ENCODE results near the gene ST3GAL5.
"Not testable (repeated sequence)": the region's sequence is repeated elsewhere in the genome, so short reads cannot be mapped to it uniquely, and the experiment has no call there.

The ST3GAL5 gene

DNA sequence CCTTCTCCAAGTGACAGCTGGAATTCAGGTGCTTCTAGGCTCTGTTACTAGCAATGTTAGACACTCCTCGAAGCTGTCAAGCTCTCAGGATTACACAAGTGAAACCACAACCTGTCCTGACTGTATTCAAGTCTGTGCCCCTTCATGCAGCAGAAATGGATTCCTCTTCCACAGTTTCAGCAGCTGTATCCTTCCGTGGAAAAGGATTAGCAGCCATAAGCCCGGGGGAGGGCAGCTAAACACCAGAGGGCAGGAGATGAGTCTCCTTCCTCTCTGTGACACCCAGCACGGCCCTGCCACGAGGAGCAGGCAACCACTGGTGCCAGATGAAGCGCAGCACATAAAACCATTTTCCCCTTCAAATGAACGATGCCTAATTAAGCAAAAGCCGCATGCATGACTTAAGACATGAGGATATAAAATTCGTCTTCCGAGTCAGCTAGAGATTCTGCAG lies 1.2 kb downstream of the ST3GAL5 start:
- Histone ChIP-seq H3K4me1 (ENCODE audit: control insufficient read depth, low read depth, low read length) (no peaks in the 10 kb centered on the region), H3K36me3 (ENCODE audit: control insufficient read depth, insufficient read depth, low read length) (no peaks in the 10 kb centered on the region), H3K79me1 (ENCODE audit: low read length) (no peaks in the 10 kb centered on the region), H3K9ac (ENCODE audit: low read length) (no peak overlapping the region), H3K18ac (ENCODE audit: low read length) (no peak overlapping the region), H3K27me3 (ENCODE audit: insufficient read depth, low read length, poor library complexity) (no peaks in the 10 kb centered on the region), H4K5ac (ENCODE audit: low read length) (no peak overlapping the region), H2AK5ac (ENCODE audit: low read length) (no peak overlapping the region), H4K8ac (ENCODE audit: low read depth, low read length) (no peak overlapping the region), H3K4me2 (ENCODE audit: low read length) (no peak overlapping the region), H2BK120ac (ENCODE audit: low read depth, low read length) (no peak overlapping the region), H2BK5ac (ENCODE audit: low read length) (no peak overlapping the region), H3K4ac (ENCODE audit: low read depth, low read length) (no peak overlapping the region), H3K79me2 (ENCODE audit: control insufficient read depth, insufficient read depth, low read length) (no peaks in the 10 kb centered on the region), H2BK15ac (replicated peaks; ENCODE audit: low read depth) (no peak overlapping the region), H3K27ac (ENCODE audit: low read depth, low read length) (no peak overlapping the region), H3K4me3 (ENCODE audit: low read length) (no peak overlapping the region), H3K56ac (ENCODE audit: low read length) (no peak overlapping the region), H3K23ac (ENCODE audit: low read length) (peak overlapping the region; percentile 30)
- no CpG with 5 or more reads among the region's 10 CpGs for WGBS (ENCODE audit: extremely low coverage, insufficient coverage, low lambda C conversion rate)
- peak; percentile 27 for DNase-seq

DNA sequence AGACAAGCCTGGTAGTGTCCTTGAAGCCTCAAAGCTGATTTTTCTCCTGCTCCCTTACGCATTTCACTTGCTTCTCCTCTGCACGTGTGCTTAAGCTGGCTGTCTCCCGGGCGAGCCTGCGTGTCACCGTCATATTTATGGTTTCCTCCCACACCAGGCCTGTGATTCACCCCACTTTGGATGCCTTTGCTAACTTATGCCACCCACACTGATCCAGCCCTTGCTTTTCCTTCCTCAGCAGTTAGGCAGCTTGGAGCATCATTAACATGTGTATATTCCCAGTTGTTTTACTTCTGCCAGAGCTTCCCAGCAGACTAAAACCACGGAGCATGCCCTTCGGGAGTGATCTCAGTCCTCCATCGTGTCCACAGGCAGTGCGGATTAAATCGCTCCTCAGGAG lies 2.2 kb downstream of the ST3GAL5 start:
- H3K4me1 ChIP-seq (ENCODE audit: control insufficient read depth, low read depth, low read length), result no peaks in the 10 kb centered on the region
- H3K9ac ChIP-seq (ENCODE audit: low read length), result no peak overlapping the region
- H3K18ac ChIP-seq (ENCODE audit: low read length), result no peak overlapping the region
- no peak overlapping the region for H3K56ac ChIP-seq (ENCODE audit: low read length)
- H3K79me2 ChIP-seq (ENCODE audit: control insufficient read depth, insufficient read depth, low read length), result no peaks in the 10 kb centered on the region
- H2BK5ac ChIP-seq (ENCODE audit: low read length), result no peak overlapping the region
- H3K23ac ChIP-seq (ENCODE audit: low read length), result no peak overlapping the region
- no peak overlapping the region for H4K8ac ChIP-seq (ENCODE audit: low read depth, low read length)
- no peak overlapping the region for H2BK120ac ChIP-seq (ENCODE audit: low read depth, low read length)
- H3K4me2 ChIP-seq (ENCODE audit: low read length), result no peak overlapping the region
- H4K5ac ChIP-seq (ENCODE audit: low read length), result no peak overlapping the region
- no peak overlapping the region for H3K4me3 ChIP-seq (ENCODE audit: low read length)
- H3K27ac ChIP-seq (ENCODE audit: low read depth, low read length), result no peak overlapping the region
- H3K4ac ChIP-seq (ENCODE audit: low read depth, low read length), result no peak overlapping the region
- no CpG with 5 or more reads among the region's 11 CpGs for WGBS (ENCODE audit: extremely low coverage, insufficient coverage, low lambda C conversion rate)
- no peak for DNase-seq
- H2AK5ac ChIP-seq (ENCODE audit: low read length), result no peak overlapping the region
- no peaks in the 10 kb centered on the region for H3K79me1 ChIP-seq (ENCODE audit: low read length)
- H3K36me3 ChIP-seq (ENCODE audit: control insufficient read depth, insufficient read depth, low read length), result no peaks in the 10 kb centered on the region
- H2BK15ac ChIP-seq (replicated peaks; ENCODE audit: low read depth), result no peak overlapping the region
- no peaks in the 10 kb centered on the region for H3K27me3 ChIP-seq (ENCODE audit: insufficient read depth, low read length, poor library complexity)

DNA sequence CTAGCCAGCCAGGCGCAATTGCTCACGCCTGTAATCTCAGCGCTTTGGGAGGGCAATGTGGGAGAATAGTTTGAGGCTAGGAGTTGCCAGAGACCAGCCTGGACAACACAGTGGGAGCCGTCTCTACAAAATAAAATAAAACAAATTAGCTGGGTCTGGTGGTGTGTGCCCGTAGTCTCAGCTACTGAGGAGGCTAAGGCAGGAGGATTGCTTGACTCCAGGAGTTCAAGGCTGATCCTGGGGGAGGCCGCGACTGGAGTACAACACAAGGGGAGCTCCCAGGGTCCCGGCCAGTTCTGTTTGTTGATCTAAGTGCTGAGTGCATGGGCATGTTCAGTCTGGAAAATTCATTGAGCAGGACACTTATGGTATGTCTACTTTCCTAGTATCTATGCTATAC lies 2.6 kb downstream of the ST3GAL5 start:
- Histone ChIP-seq H2BK5ac (ENCODE audit: low read length) (no peak overlapping the region), H3K18ac (ENCODE audit: low read length) (no peak overlapping the region), H3K27me3 (ENCODE audit: insufficient read depth, low read length, poor library complexity) (no peaks in the 10 kb centered on the region), H3K27ac (ENCODE audit: low read depth, low read length) (no peak overlapping the region), H4K8ac (ENCODE audit: low read depth, low read length) (no peak overlapping the region), H3K79me2 (ENCODE audit: control insufficient read depth, insufficient read depth, low read length) (no peaks in the 10 kb centered on the region), H3K4me3 (ENCODE audit: low read length) (no peak overlapping the region), H2BK15ac (replicated peaks; ENCODE audit: low read depth) (no peak overlapping the region), H3K79me1 (ENCODE audit: low read length) (no peaks in the 10 kb centered on the region), H3K56ac (ENCODE audit: low read length) (peak overlapping the region; percentile 25), H3K36me3 (ENCODE audit: control insufficient read depth, insufficient read depth, low read length) (no peaks in the 10 kb centered on the region), H3K9ac (ENCODE audit: low read length) (no peak overlapping the region), H2AK5ac (ENCODE audit: low read length) (no peak overlapping the region), H4K5ac (ENCODE audit: low read length) (no peak overlapping the region), H2BK120ac (ENCODE audit: low read depth, low read length) (no peak overlapping the region), H3K4ac (ENCODE audit: low read depth, low read length) (no peak overlapping the region), H3K23ac (ENCODE audit: low read length) (peak overlapping the region; percentile 45), H3K4me2 (ENCODE audit: low read length) (no peak overlapping the region), H3K4me1 (ENCODE audit: control insufficient read depth, low read depth, low read length) (no peaks in the 10 kb centered on the region)
- no peak for DNase-seq
- no CpG with 5 or more reads among the region's 8 CpGs for WGBS (ENCODE audit: extremely low coverage, insufficient coverage, low lambda C conversion rate)

DNA sequence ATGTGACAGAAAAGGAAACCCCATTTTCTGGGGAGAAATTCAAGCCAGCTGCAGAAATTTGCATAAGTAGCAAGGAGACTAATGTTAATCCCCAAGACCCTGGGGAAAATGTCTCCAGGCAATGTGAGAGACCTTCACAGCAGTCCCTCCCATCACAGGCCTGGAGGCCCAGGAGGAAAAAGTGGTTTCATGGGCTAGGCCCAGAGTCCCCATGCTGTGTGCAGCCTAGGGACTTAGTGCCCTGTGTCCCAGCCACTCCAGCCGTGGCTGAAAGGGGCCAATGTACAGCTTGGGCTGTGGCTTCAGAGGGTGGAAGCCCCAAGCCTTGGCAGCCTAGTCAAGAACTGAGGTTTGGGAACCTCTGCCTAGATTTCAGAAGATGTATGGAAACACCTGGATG lies 7.0 kb downstream of the ST3GAL5 start:
- H3K4ac ChIP-seq (ENCODE audit: low read depth, low read length); H3K79me1 ChIP-seq (ENCODE audit: low read length); H3K18ac ChIP-seq (ENCODE audit: low read length); H3K9ac ChIP-seq (ENCODE audit: low read length); H3K79me2 ChIP-seq (ENCODE audit: control insufficient read depth, insufficient read depth, low read length); H2BK15ac ChIP-seq (replicated peaks; ENCODE audit: low read depth); H2BK5ac ChIP-seq (ENCODE audit: low read length); H2AK5ac ChIP-seq (ENCODE audit: low read length); H3K56ac ChIP-seq (ENCODE audit: low read length); DNase-seq; H3K4me3 ChIP-seq (ENCODE audit: low read length); H3K23ac ChIP-seq (ENCODE audit: low read length); H4K8ac ChIP-seq (ENCODE audit: low read depth, low read length); H3K36me3 ChIP-seq (ENCODE audit: control insufficient read depth, insufficient read depth, low read length); H3K4me2 ChIP-seq (ENCODE audit: low read length); H3K27me3 ChIP-seq (ENCODE audit: insufficient read depth, low read length, poor library complexity); H3K27ac ChIP-seq (ENCODE audit: low read depth, low read length); H4K5ac ChIP-seq (ENCODE audit: low read length); H2BK120ac ChIP-seq (ENCODE audit: low read depth, low read length); H3K4me1 ChIP-seq (ENCODE audit: control insufficient read depth, low read depth, low read length): not testable (repeated sequence)
- no CpG with 5 or more reads among the region's 1 CpG for WGBS (ENCODE audit: extremely low coverage, insufficient coverage, low lambda C conversion rate)

DNA sequence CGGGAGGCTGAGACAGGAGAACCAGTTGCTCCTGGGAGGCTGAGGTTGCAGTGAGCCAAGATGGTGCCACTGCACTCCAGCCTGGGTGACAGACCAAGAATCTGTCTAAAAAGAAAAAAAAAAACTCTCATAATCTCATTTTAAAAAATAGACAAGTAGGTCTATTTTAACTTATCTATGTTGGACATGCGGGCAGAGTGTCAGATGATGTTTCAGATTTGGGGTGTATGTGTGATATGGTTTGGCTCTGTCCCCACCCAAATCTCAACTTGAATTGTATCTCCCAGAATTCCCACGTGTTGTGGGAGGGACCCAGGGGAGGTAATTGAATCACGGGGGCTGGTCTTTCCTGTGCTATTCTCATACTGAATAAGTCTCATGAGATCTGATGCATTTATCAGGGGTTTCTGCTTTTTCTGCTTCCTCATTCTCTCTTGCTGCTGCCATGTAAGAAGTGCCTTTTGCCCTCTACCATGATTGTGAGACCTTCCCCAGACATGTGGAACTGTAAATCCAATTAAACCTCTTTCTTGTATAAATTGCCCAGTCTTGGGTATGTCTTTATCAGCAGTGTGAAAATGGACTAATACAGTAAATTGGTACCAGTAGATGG lies 8.0 kb downstream of the ST3GAL5 start:
- not testable (repeated sequence) for H3K36me3 ChIP-seq (ENCODE audit: control insufficient read depth, insufficient read depth, low read length); DNase-seq

DNA sequence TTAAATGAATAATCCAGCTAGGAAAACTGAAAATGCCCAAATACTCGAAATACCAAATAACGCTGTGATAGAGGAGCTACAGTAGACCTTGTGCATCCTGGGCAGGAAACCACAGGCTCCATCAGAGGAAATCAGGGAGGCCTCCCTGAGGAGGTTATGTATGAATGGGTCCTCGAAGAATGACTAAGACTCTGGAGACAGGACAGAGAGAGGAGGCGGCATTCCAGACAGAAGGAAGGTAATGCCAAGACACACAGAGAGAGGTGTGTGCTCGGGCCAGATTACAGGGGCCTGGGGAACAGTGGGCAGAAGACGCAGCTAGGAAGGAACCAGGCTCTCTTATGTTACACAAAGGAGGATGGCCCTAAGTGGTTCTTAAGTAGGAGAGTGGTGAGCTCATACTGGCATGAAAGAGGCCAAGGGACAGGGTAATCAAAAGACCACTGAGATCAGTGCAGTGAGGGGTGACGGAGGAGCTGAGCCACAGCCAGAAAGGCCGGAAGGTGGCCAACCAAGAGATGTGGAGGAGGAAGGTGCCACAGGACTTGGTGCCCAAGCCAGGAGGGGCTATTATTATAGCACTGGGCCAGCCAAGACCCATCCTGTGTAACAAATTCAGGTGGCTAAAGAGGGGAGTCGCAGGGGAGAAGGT lies 9.9 kb downstream of the ST3GAL5 start:
- H3K27me3 ChIP-seq (ENCODE audit: insufficient read depth, low read length, poor library complexity), result no peaks in the 10 kb centered on the region

More for the DNA sequence above, 8.0 kb downstream of the ST3GAL5 start:
- not testable (repeated sequence) for H3K4me2 ChIP-seq (ENCODE audit: low read length); H4K8ac ChIP-seq (ENCODE audit: low read depth, low read length); H2BK120ac ChIP-seq (ENCODE audit: low read depth, low read length); H3K9ac ChIP-seq (ENCODE audit: low read length); H3K4me3 ChIP-seq (ENCODE audit: low read length); H3K4me1 ChIP-seq (ENCODE audit: control insufficient read depth, low read depth, low read length); H3K23ac ChIP-seq (ENCODE audit: low read length); H3K4ac ChIP-seq (ENCODE audit: low read depth, low read length); H3K79me1 ChIP-seq (ENCODE audit: low read length); H2BK5ac ChIP-seq (ENCODE audit: low read length); H3K18ac ChIP-seq (ENCODE audit: low read length); H3K56ac ChIP-seq (ENCODE audit: low read length); H2BK15ac ChIP-seq (replicated peaks; ENCODE audit: low read depth); H2AK5ac ChIP-seq (ENCODE audit: low read length); H3K27me3 ChIP-seq (ENCODE audit: insufficient read depth, low read length, poor library complexity); H4K5ac ChIP-seq (ENCODE audit: low read length); H3K27ac ChIP-seq (ENCODE audit: low read depth, low read length); H3K79me2 ChIP-seq (ENCODE audit: control insufficient read depth, insufficient read depth, low read length)
- WGBS (ENCODE audit: extremely low coverage, insufficient coverage, low lambda C conversion rate), result no CpG with 5 or more reads among the region's 4 CpGs

More for the DNA sequence above, 9.9 kb downstream of the ST3GAL5 start:
- H3K79me2 ChIP-seq (ENCODE audit: control insufficient read depth, insufficient read depth, low read length), result no peaks in the 10 kb centered on the region
- H3K36me3 ChIP-seq (ENCODE audit: control insufficient read depth, insufficient read depth, low read length), result no peaks in the 10 kb centered on the region
- H4K5ac ChIP-seq (ENCODE audit: low read length), result no peak overlapping the region
- no peaks in the 10 kb centered on the region for H3K79me1 ChIP-seq (ENCODE audit: low read length)
- H2AK5ac ChIP-seq (ENCODE audit: low read length), result no peak overlapping the region
- no peak overlapping the region for H4K8ac ChIP-seq (ENCODE audit: low read depth, low read length)
- H3K4me3 ChIP-seq (ENCODE audit: low read length), result no peak overlapping the region
- no peak overlapping the region for H3K23ac ChIP-seq (ENCODE audit: low read length)
- peaks cover 3% of the 10 kb centered on the region for H3K4me1 ChIP-seq (ENCODE audit: control insufficient read depth, low read depth, low read length)
- no peak overlapping the region for H2BK5ac ChIP-seq (ENCODE audit: low read length)
- H3K4me2 ChIP-seq (ENCODE audit: low read length), result no peak overlapping the region
- no peak overlapping the region for H3K4ac ChIP-seq (ENCODE audit: low read depth, low read length)
- no peak overlapping the region for H3K56ac ChIP-seq (ENCODE audit: low read length)
- no peak overlapping the region for H2BK120ac ChIP-seq (ENCODE audit: low read depth, low read length)
- H3K27ac ChIP-seq (ENCODE audit: low read depth, low read length), result no peak overlapping the region
- no peak overlapping the region for H2BK15ac ChIP-seq (replicated peaks; ENCODE audit: low read depth)
- no peak overlapping the region for H3K9ac ChIP-seq (ENCODE audit: low read length)
- no peak overlapping the region for H3K18ac ChIP-seq (ENCODE audit: low read length)
- DNase-seq, result no peak
- WGBS (ENCODE audit: extremely low coverage, insufficient coverage, low lambda C conversion rate), result no CpG with 5 or more reads among the region's 9 CpGs

All from mesendoderm (in vitro differentiated cells).